ENCODE measurements around the gene KIF16B.
"Not testable (repeated sequence)": the region's sequence is repeated elsewhere in the genome, so short reads cannot be mapped to it uniquely, and the experiment has no call there.

The KIF16B gene

GRCh38 chr20:16472045-16472872 is 101.0 kb downstream of the KIF16B start:
- no peak for DNase-seq

GRCh38 chr20:16469395-16469905 is 103.8 kb downstream of the KIF16B start:
- no peak for DNase-seq

- DNase-seq: no peak
These were observed 110.5 kb downstream of the KIF16B start for GRCh38 chr20:16462711-16463110.

GRCh38 chr20:16459019-16459700 is 114.1 kb downstream of the KIF16B start:
- no peak for DNase-seq

- DNase-seq: no peak
These were observed 115.7 kb downstream of the KIF16B start for GRCh38 chr20:16457514-16457913.

- DNase-seq: no peak
These were observed 117.9 kb downstream of the KIF16B start for GRCh38 chr20:16455324-16455723.

- DNase-seq: no peak
These were observed 121.3 kb downstream of the KIF16B start for GRCh38 chr20:16451982-16452381.

GRCh38 chr20:16451001-16451400 is 122.2 kb downstream of the KIF16B start:
- no peak for DNase-seq

- DNase-seq: no peak
These were observed 126.3 kb downstream of the KIF16B start for GRCh38 chr20:16446991-16447390.

- no peak for DNase-seq
These were observed 127.0 kb downstream of the KIF16B start for GRCh38 chr20:16446246-16446645.

GRCh38 chr20:16445482-16445881 is 127.8 kb downstream of the KIF16B start:
- no peak for DNase-seq

- DNase-seq: no peak
These were observed 129.0 kb downstream of the KIF16B start for GRCh38 chr20:16444057-16444777.

- DNase-seq: no peak
These were observed 131.6 kb downstream of the KIF16B start for GRCh38 chr20:16441546-16442164.

GRCh38 chr20:16440686-16441085 is 132.6 kb downstream of the KIF16B start:
- DNase-seq: no peak

GRCh38 chr20:16439540-16439939 is 133.7 kb downstream of the KIF16B start:
- DNase-seq: not testable (repeated sequence)

- DNase-seq: no peak
These were observed 135.1 kb downstream of the KIF16B start for GRCh38 chr20:16438100-16438499.

- no peak for DNase-seq
These were observed 135.8 kb downstream of the KIF16B start for GRCh38 chr20:16437387-16437996.

GRCh38 chr20:16434062-16434664 is 139.1 kb downstream of the KIF16B start:
- peak; percentile 46 for DNase-seq

- no peak for DNase-seq
These were observed 140.0 kb downstream of the KIF16B start for GRCh38 chr20:16433293-16433580.

GRCh38 chr20:16432466-16433292 is 140.6 kb downstream of the KIF16B start:
- no peak for DNase-seq

GRCh38 chr20:16428112-16428511 is 145.1 kb downstream of the KIF16B start:
- no peak for DNase-seq

Data from NCI-H510A treated with DMSO at 0.1 percent for 48 hours (cell line).